ENCODE measurements around the gene SCMH1. TPM values are rescaled to one million over a fixed set of nuclear protein-coding genes. Genes with fewer than 3 reads are reported as not detected.
"Not testable (repeated sequence)": the region's sequence is repeated elsewhere in the genome, so short reads cannot be mapped to it uniquely, and the experiment has no call there.

The SCMH1 gene
- total RNA-seq, 4 donors from 2014 or later, result 45.6 to 102 (median 82.5) TPM

DNA sequence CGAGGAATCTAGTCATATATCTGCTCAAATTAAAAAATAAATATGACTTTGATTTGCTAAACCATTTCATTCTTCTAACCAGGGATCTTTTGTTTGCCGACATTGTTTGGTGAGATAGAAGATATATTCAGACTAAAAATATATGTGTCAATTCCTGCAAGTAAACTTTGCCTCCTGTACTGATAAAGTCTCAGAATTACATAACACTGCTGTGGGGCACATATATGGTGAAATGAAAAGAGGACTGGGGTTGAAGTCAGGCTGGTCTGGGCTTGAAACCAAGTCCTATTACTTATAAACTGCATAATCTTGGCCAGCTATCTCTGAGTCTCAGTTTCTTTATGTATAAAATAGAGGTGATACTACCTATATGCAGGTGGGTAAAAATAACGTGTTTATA is 9.8 kb downstream of the SCMH1 start:
- ATAC-seq, result no peak
- TF ChIP-seq, protein P1, sequence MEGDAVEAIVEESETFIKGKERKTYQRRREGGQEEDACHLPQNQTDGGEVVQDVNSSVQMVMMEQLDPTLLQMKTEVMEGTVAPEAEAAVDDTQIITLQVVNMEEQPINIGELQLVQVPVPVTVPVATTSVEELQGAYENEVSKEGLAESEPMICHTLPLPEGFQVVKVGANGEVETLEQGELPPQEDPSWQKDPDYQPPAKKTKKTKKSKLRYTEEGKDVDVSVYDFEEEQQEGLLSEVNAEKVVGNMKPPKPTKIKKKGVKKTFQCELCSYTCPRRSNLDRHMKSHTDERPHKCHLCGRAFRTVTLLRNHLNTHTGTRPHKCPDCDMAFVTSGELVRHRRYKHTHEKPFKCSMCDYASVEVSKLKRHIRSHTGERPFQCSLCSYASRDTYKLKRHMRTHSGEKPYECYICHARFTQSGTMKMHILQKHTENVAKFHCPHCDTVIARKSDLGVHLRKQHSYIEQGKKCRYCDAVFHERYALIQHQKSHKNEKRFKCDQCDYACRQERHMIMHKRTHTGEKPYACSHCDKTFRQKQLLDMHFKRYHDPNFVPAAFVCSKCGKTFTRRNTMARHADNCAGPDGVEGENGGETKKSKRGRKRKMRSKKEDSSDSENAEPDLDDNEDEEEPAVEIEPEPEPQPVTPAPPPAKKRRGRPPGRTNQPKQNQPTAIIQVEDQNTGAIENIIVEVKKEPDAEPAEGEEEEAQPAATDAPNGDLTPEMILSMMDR (IDR thresholded peaks at IDR 0.05), result no peak
- TF ChIP-seq POLR2AphosphoS5 (IDR thresholded peaks at IDR 0.05), result no peak
- no peak for TF ChIP-seq POLR2A (IDR thresholded peaks at IDR 0.05)
- TF ChIP-seq EP300 (IDR thresholded peaks at IDR 0.05), result no peak
- no peak overlapping the region for H3K4me3 ChIP-seq
- H3K36me3 ChIP-seq, result no peaks in the 10 kb centered on the region
- H3K9me3 ChIP-seq, result no peaks in the 10 kb centered on the region
- no peaks in the 10 kb centered on the region for H3K27me3 ChIP-seq
- peaks cover 0 to 44% (median 3%) of the 10 kb centered on the region in 3 donors for H3K4me1 ChIP-seq
- H3K27ac ChIP-seq, result no peak overlapping the region
- 67 to 68% methylated on average over 3 of the region's 3 CpGs for whole genome bisulfite sequencing, 2 donors (ENCODE audit: low coverage in 1 of 2)

DNA sequence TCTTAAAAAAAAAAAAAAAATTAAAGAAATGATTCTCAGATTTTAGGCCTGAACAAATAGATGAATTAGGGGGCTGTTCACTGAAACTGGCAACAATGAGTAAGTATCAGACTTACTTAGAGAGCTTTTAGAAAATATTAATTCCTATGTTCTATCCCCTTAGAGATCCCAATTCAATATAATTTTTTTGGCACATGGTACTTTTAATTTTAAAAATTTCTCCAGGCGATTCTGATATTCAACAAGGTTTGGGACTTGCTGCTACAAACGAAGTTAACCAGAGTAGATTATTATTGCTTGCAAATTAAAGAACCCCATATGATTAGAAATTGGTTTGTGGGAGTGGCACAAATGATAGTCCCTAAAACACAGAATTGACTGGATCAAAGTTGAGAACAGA is 11.4 kb downstream of the SCMH1 start:
- Histone ChIP-seq H3K36me3 (no peaks in the 10 kb centered on the region), H3K4me1 (peaks cover 0 to 51% (median 3%) of the 10 kb centered on the region in 3 donors), H3K9me3 (no peaks in the 10 kb centered on the region), H3K27me3 (no peaks in the 10 kb centered on the region), H3K4me3 (no peak overlapping the region), H3K27ac (no peak overlapping the region)
- TF ChIP-seq POLR2A (IDR thresholded peaks at IDR 0.05) (no peak), POLR2AphosphoS5 (IDR thresholded peaks at IDR 0.05) (no peak), EP300 (IDR thresholded peaks at IDR 0.05) (no peak)
- TF ChIP-seq, protein P1 (IDR thresholded peaks at IDR 0.05), result no peak
- ATAC-seq, result no peak
- WGBS, 2 donors (ENCODE audit: low coverage in 1 of 2), result 80 to 82% methylated on average over 2 of the region's 2 CpGs

DNA sequence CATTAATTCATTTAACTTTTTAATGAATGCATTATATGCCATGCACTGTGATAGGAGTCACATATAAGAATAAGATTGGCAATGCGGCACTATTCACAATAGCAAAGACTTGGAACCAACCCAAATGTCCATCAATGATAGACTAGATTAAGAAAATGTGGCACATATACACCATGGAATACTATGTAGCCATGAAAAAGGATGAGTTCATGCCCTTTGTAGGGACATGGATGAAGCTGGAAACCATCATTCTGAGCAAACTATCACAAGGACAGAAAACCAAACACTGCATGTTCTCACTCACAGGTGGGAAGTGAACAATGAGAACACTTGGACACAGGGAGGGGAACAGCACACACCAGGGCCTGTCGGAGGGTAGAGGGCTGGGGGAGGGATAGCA is 12.9 kb downstream of the SCMH1 start:
- H3K27me3 ChIP-seq, ATAC-seq, H3K4me3 ChIP-seq, H3K9me3 ChIP-seq, H3K36me3 ChIP-seq, H3K27ac ChIP-seq: not testable (repeated sequence)
- WGBS, 2 donors (ENCODE audit: low coverage in 1 of 2), result 94 to 96% methylated on average over 2 of the region's 2 CpGs
- peaks cover 0 to 44% (median 3%) of the 10 kb centered on the region in 3 donors for H3K4me1 ChIP-seq

DNA sequence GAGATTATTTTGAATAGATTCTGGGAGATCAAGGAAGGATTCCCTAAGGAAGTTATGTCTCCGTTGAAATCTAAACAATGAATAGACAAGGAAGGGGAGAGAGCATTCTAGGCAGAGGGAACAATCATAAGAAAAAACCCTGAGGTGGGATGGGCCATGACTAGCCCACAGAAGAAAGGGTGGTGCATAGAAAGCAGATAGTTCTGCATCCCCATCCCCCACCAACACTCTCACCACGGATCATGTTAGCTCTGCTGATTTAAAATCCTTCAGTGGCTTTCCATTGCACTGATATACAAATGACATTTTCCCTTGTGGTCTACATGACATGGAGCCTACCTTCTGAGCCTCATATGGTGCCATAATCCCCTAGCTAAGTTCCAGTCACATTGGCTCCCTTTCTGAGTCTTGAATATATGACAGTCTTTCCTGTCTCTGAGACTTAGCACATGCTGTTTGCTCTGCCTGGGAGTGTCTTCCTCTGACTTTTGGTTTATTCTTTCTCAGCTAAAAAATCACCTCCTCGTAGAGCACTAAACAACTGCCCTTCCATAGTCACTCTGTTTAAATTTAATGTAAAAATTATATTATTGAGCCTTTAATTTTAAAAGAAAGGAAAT is 15.2 kb downstream of the SCMH1 start:
- Histone ChIP-seq H3K4me3 (no peak overlapping the region), H3K4me1 (peaks cover 0 to 34% (median 0%) of the 10 kb centered on the region in 3 donors), H3K9me3 (no peaks in the 10 kb centered on the region), H3K27ac (no peak overlapping the region), H3K36me3 (no peaks in the 10 kb centered on the region), H3K27me3 (no peaks in the 10 kb centered on the region)
- no peak for TF ChIP-seq POLR2AphosphoS5 (IDR thresholded peaks at IDR 0.05)
- no peak for TF ChIP-seq POLR2A (IDR thresholded peaks at IDR 0.05)
- TF ChIP-seq, protein P1 (IDR thresholded peaks at IDR 0.05), result no peak
- no peak for TF ChIP-seq EP300 (IDR thresholded peaks at IDR 0.05)
- 15 to 37% methylated on average over 2 to 3 of the region's 3 CpGs for WGBS, 2 donors (ENCODE audit: low coverage in 1 of 2)
- no peak for ATAC-seq

DNA sequence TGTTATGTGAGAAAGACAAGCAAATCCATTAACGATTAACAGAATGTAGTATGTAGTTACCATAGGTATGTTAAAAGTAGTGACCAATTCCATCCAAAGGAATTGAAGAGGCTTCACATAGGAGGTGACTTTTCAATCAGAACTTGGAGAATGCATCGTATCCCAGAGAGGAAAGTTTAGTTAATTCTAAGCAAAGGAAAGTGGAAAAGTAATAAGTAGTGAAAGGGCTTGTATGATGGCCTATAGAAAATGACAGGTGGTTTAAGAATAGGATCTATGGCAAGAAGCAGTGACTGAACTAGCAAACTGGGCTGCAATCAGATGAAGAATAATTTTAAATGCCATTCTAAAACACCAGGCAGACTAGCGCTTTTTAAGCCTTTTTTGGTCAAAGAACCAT is 16.6 kb downstream of the SCMH1 start:
- Histone ChIP-seq H3K4me1 (peaks cover 0 to 32% (median 0%) of the 10 kb centered on the region in 3 donors), H3K9me3 (no peaks in the 10 kb centered on the region), H3K27me3 (no peaks in the 10 kb centered on the region), H3K4me3 (no peak overlapping the region), H3K27ac (no peak overlapping the region), H3K36me3 (no peaks in the 10 kb centered on the region)
- no peak for ATAC-seq
- TF ChIP-seq POLR2A (IDR thresholded peaks at IDR 0.05) (no peak), EP300 (IDR thresholded peaks at IDR 0.05) (no peak), POLR2AphosphoS5 (IDR thresholded peaks at IDR 0.05) (no peak)
- TF ChIP-seq, protein P1 (IDR thresholded peaks at IDR 0.05), result no peak
- 72 to 97% methylated on average over 3 of the region's 3 CpGs for WGBS, 2 donors (ENCODE audit: low coverage in 1 of 2)

Measured in gastroesophageal sphincter (tissue), 4 donors.